ENCODE measurements around the gene ILF3.
A peak's percentile ranks its signal among the peaks of the same experiment; 100 is the strongest.

ILF3 gene

DNA sequence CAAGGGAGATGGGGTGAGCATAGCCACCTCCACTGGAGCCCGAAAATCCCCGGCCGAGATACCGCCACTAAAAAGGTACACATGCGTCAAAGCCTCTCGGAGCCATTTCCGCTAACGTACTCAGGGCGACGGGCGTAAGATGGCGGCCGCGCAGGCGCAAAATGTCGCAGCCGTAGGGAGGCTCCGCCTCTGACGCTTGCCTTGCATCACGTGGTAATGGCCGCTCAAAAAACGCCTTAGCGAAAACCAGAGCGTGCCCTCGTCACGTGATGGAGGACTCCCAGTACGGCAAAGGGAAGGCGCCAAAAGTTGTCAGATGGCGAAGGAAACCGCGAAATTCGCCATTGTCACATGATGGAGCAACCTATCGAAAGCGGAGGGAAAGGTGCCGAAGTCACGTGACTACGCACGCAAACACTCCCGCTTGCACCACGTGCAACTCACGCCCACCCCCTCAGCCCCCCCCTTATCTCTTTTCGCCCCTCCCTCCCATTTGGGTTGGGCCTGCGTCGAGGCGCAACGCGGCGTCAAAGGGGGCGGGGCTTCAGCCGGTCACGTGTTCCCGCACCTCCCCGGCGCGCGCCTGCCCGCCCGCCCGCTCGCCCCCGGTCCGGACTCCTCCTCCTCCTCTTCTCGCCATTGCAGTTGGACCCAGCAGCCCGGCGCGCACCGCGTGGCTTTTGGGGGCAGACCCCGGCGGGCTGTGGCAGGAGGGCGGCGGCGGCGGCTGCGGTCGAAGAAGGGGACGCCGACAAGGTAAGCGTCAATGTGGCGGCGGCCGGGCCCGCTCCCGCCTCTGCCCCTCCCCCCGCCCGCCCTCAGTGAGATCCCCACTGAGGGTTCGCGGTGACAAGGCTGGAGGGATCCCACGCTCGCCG lies at the start of gene ILF3:
Gene ILF3 (plus strand): TSS at position 615 of the 878 bp plus-strand sequence. CDS start 16,260 bp downstream, outside the sequence.
- DNase-seq = peak; percentile 97 to 100 (median 98)
- intact Hi-C loops (cut with DNase I) = loop anchor here (2.0 to 10.0 kb wide), 3 partner anchors 47 to 149 kb away; partner anchors contain the start of genes CDKN2D, KEAP1, KRI1 and QTRT1

GRCh38 chr19:10604460-10604980 lies 49.6 kb upstream of the ILF3 start:
- intact Hi-C loops (cut with DNase I) = no loop called here
- DNase-seq = no peak

DNA sequence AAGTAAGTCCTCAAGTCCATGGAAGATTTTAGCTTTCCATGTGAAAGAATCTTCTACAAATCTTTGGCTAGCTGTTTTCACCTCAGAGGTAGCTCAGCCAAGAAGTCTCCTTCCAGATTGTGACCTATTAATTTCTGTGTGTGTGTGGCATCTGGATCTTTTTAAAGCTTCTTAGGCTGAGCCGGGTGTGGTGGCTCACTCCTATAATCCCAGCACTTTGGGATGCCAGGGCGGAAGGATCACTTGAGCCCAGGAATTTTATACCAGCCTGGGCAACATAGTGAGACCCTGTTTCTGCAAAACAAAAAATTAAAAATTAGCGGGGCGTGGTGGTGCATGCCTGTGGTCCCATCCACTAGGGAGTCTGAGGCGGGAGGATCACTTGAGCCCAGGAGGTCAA lies 42.2 kb upstream of the ILF3 start:
- intact Hi-C loops (cut with DNase I) = no loop called here
- no peak for DNase-seq

GRCh38 chr19:10612499-10613119 lies 41.5 kb upstream of the ILF3 start:
- intact Hi-C loops (cut with DNase I) = no loop called here
- DNase-seq = peak; percentile 46 to 94 (median 69)

DNA sequence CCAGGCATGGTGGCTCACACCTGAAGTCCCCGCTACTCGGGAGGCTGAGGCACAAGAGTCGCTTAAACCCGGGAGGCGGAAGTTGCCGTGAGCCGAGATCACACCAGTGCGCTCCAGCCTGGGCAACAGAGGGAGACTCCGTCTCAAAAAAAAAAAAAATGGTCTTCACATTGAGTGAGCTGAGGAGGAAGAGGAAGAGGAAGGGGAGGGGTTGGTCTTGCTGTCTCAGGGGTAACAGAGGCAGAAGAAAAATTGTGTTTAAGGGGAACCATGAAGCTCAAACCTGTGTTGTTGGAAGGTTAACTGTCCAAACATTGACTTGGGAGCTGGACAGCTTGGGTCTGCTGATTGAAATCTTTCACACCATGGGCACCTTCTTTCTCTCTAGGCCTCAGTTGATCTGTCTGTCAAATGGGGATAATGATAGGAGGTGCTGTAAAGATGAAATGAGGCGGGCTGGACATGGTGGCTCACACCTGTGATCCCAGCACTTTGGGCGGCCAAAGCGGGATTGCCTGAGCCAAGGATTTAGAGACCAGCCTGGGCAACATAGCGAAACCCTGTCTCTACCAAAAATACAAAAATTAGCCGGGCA lies 38.6 kb upstream of the ILF3 start:
- intact Hi-C loops (cut with DNase I) = no loop called here
- DNase-seq = no peak

DNA sequence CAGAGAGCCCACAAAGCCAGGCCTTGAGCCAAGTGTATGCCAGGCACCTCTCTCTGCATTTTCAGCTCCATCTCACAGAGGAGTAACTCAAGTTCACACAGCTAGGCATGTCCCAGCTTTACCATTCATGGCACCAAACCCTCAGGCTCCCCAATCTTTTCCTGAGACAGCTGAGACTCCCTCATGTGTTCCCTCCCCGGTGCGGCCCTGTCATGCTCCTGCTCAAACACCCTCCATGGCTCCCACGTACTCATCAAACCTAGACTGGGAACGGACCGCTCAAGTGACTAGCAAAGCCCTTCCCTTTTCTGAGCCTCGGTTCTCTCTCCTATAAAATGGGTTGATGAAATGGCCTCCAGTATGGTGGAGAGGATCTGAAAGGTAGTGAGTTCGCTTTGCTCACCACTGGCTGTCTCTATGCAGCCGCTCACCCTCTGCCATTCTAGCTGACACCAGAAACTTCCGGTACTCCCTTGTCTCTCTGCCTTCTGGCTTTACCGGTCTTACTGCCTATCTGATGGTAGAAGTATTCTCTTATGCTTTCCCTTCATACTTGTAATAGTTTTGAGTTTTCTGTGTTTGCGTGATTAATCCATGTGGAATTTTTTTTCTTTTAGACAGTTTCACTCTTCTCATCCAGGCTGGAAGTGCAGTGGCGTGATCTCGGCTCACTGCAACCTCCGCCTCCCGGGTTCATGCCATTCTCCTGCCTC lies 36.6 kb upstream of the ILF3 start:
- intact Hi-C loops (cut with DNase I) = no loop called here
- DNase-seq = no peak

GRCh38 chr19:10618846-10619245 lies 35.3 kb upstream of the ILF3 start:
- no peak for DNase-seq
- intact Hi-C loops (cut with DNase I) = no loop called here

DNA sequence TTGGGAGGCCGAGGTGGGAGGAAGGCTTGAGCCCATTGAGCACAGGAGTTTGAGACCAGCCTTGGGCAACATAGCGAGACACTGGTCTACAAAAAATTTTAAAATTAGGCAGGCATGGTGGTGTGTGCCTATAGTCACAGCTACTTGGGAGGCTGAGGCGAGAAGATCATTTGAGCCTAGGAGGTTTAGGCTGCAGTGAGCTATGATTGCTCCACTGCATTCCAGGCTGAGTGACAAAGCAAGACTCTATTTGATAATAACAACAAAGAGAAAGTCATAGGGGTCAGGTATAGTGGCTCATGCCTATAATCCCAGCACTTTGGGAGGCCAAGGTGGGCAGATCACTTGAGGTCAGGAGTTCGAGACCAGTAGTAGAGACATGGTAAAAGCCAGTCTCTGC lies 33.4 kb upstream of the ILF3 start:
- intact Hi-C loops (cut with DNase I) = no loop called here
- DNase-seq = no peak

GRCh38 chr19:10621966-10622365 lies 32.2 kb upstream of the ILF3 start:
- intact Hi-C loops (cut with DNase I) = no loop called here
- no peak for DNase-seq

GRCh38 chr19:10624585-10624984 lies 29.6 kb upstream of the ILF3 start:
- intact Hi-C loops (cut with DNase I) = no loop called here
- DNase-seq = no peak

DNA sequence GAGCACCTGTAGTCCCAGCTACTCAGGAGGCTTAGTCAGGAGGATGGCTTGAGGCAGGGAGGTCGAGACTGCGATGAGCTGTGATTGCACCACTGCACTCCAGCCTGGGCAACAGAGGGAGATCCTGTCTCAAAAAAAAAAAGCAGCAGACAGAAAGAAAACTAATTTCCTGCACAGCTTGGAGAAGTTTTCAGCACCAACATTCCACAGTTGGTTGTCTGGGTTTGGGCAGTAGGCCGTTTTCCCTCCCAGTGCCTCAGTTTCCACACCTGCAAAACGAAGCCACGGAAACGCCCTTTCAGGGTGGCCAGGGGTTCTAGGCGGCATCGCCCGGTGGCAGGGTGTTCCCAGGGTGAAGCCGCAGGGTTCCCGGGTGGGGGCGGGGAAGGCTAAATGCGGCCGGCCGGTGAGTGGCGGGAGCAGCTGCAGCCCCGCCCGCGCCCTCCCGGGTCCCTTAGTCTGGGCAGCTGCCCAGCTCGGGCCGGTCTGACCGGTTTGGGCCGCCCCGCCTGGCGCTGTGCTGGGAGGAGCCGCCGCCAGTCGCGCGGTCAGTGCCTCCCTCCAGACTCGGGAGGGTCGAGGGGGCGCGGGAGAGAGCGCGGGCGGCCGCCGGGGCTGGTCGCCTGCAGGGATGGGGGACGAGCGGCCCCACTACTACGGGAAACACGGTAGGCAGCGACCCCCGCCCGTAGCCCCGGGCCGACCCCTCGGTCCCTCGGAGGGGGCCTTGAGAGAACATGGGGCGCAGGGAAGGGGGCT lies 29.0 kb upstream of the ILF3 start, which contains the start of gene SLC44A2:
Gene SLC44A2 (plus strand): TSS at position 551 of the 759 bp plus-strand sequence. CDS start 81 bp downstream, at position 632.
- intact Hi-C loops (cut with DNase I) = no loop called here
- DNase-seq = peak; percentile 68 to 96 (median 76)

- no peak for DNase-seq
- intact Hi-C loops (cut with DNase I) = no loop called here
Measured at GRCh38 chr19:10625762-10626138, 28.4 kb upstream of the ILF3 start.

- DNase-seq = no peak
- intact Hi-C loops (cut with DNase I) = no loop called here
Measured at GRCh38 chr19:10631874-10632273, 22.3 kb upstream of the ILF3 start.

- intact Hi-C loops (cut with DNase I) = no loop called here
- no peak for DNase-seq
Measured at GRCh38 chr19:10634430-10634829, 19.7 kb upstream of the ILF3 start.

- intact Hi-C loops (cut with DNase I) = no loop called here
- no peak for DNase-seq
Measured at GRCh38 chr19:10634963-10635362, 19.2 kb upstream of the ILF3 start.

GRCh38 chr19:10636304-10636972 lies 17.7 kb upstream of the ILF3 start:
- DNase-seq = peak in 3 of 10 donors; percentile 18 to 83 (median 78)
- intact Hi-C loops (cut with DNase I) = no loop called here

DNA sequence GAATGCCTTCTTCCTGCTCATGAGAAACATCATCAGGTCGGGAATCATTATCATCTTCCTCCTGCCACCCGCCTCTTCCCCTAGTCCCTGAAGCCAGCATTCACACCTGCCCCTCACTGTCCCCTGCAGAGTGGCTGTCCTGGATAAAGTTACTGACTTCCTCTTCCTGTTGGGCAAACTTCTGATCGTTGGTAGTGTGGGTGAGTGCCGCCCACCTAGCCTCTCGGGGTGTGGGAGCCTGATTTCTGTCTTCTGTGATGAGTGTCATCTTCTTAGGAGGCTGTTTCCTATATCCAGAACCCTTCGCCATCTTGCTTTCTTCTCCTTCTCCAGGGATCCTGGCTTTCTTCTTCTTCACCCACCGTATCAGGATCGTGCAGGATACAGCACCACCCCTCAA lies 16.3 kb upstream of the ILF3 start:
- intact Hi-C loops (cut with DNase I) = no loop called here
- DNase-seq = no peak

DNA sequence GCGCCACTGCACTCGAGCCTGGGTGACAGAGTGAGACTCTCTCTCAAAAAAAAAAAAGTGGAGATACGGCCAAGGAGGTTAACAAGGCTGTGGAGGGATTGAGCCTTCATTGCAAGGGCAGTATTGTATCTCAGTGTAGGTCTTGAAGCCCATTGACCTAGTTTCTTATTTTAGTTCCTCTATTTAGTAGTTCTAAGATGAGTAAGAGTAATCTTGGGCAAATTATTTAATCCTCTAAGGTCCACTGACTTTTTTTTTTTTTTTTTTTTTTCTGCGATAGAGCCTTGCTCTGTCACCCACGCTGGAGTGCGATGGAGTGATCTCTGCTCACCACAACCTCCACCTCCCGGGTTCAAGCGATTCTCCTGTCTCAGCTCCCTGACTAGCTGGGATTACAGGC lies 14.3 kb upstream of the ILF3 start:
- DNase-seq = no peak
- intact Hi-C loops (cut with DNase I) = no loop called here

DNA sequence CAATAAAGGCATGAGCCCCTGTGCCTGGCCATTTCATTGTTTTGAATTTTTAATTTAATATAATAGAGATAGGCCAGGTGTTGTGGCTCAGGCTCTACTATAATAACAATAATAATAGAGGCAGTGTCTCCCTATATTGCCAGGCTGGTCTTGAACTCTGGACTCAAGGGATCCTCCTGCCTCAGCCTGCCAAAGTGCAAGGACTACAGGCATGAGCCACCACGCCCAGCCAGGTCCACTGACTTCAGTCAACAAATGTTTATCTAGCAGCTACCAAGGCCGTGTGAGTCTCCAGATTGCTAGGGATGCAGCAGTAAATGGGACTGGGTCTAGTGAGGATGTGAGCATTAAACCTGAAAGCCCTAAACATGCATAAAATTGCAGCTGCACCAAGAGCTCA lies 13.8 kb upstream of the ILF3 start:
- intact Hi-C loops (cut with DNase I) = no loop called here
- no peak for DNase-seq

All from posterior cingulate gyrus (tissue), 11 donors.